ENCODE data around the gene ARHGAP6. TPM values are rescaled to one million over a fixed set of nuclear protein-coding genes. Genes with fewer than 3 reads are reported as not detected.

Gene ARHGAP6
- total and polyA plus RNA-seq, 2 of the 4 experiments (the other 2 are of a cell fraction) = 1.4 to 1.8 TPM

- Histone ChIP-seq H3K14ac (replicated peaks; ENCODE audit: low read depth, low read length) (no peak overlapping the region), H3K9me1 (ENCODE audit: insufficient read depth, low read length) (no peaks in the 10 kb centered on the region), H2BK5ac (ENCODE audit: low read depth, low read length, poor library complexity, severe bottlenecking) (no peak overlapping the region), H2BK20ac (ENCODE audit: low read depth, low read length) (no peak overlapping the region), H3K9me3 (ENCODE audit: control insufficient read depth, insufficient read depth, low read length) (no peaks in the 10 kb centered on the region), H2BK120ac (ENCODE audit: low read depth, low read length) (no peak overlapping the region), H3K18ac (ENCODE audit: low read depth, low read length) (no peak overlapping the region), H3K79me1 (ENCODE audit: low read depth in 1 of 2, low read length in 2 of 2) (no peaks in the 10 kb centered on the region), H4K8ac (ENCODE audit: low read depth in 2 of 2, low read length in 2 of 2) (no peak overlapping the region), H3K4ac (ENCODE audit: low read depth, low read length) (no peak overlapping the region), H3K9ac (ENCODE audit: low read depth, low read length) (no peak overlapping the region), H2AK5ac (ENCODE audit: low read depth, low read length) (no peak overlapping the region), H3K36me3 (ENCODE audit: control insufficient read depth, insufficient read depth, low read length) (no peaks in the 10 kb centered on the region), H3K27me3 (ENCODE audit: control insufficient read depth, insufficient read depth, low read length) (no peaks in the 10 kb centered on the region), H4K5ac (ENCODE audit: low read depth, low read length) (no peak overlapping the region), H3K27ac (ENCODE audit: insufficient read depth, low read length) (no peak overlapping the region), H3K4me2 (ENCODE audit: low read depth, low read length) (no peak overlapping the region), H2AK9ac (replicated peaks; ENCODE audit: low read depth, low read length, poor library complexity) (no peak overlapping the region), H2BK15ac (ENCODE audit: low read depth, low read length) (no peak overlapping the region), H3K4me3 (ENCODE audit: insufficient read depth, low read depth, low read length) (no peak overlapping the region), H3K56ac (ENCODE audit: extremely low read depth, insufficient read depth, low read length) (no peak overlapping the region), H4K20me1 (ENCODE audit: insufficient read depth, low read length) (no peaks in the 10 kb centered on the region), H3K23ac (ENCODE audit: low read depth, low read length) (no peak overlapping the region), H4K91ac (ENCODE audit: insufficient read depth, low read depth, low read length) (no peak overlapping the region), H3K4me1 (ENCODE audit: control insufficient read depth, insufficient read depth, low read length) (no peaks in the 10 kb centered on the region), H2AFZ (replicated peaks; ENCODE audit: low read length, poor library complexity) (no peak overlapping the region)
- CTCF ChIA-PET = no interaction called here
- dilution Hi-C loops (cut with HindIII; ENCODE audit: low sequenced_read_pairs, unreplicated experiment) (no loop called here), intact Hi-C loops (cut with micrococcal nuclease) (no loop called here), in situ Hi-C loops (cut with MboI; ENCODE audit: low sequenced_read_pairs) (no loop called here)
- BruUV-seq (replicated peaks) = no TSS peak
- TF ChIP-seq MAZ (IDR thresholded peaks at IDR 0.05; ENCODE audit: borderline replicate concordance, low read depth, low read length) = no peak
- TF ChIP-seq SMC3 (IDR thresholded peaks at IDR 0.05; ENCODE audit: low read depth, low read length) = no peak
- TF ChIP-seq RAD21 (IDR thresholded peaks at IDR 0.05; ENCODE audit: low read length) = no peak
- no peak for TF ChIP-seq FOS (IDR thresholded peaks at IDR 0.05; ENCODE audit: low read depth, low read length)
- TF ChIP-seq USF2 (IDR thresholded peaks at IDR 0.05; ENCODE audit: low read depth, low read length) = no peak
- TF ChIP-seq NFE2L2 (IDR thresholded peaks at IDR 0.05; ENCODE audit: low read depth, low read length) = no peak
- TF ChIP-seq MAFK (IDR thresholded peaks at IDR 0.05; ENCODE audit: low read depth, low read length) = no peak
- no peak for TF ChIP-seq MXI1 (IDR thresholded peaks at IDR 0.05; ENCODE audit: borderline replicate concordance, low read depth, low read length)
- TF ChIP-seq POLR2A (IDR thresholded peaks at IDR 0.05; ENCODE audit: low read depth, low read length) = no peak
- TF ChIP-seq CTCF (conservative IDR thresholded peaks at IDR 0.05; ENCODE audit: low read depth, low read length) = no peak
- TF ChIP-seq CHD1 (IDR thresholded peaks at IDR 0.05; ENCODE audit: low read depth, low read length) = no peak
- no peak for TF ChIP-seq RCOR1 (IDR thresholded peaks at IDR 0.05; ENCODE audit: insufficient replicate concordance, low read length)
- no peak for TF ChIP-seq BHLHE40 (IDR thresholded peaks at IDR 0.05; ENCODE audit: low read depth, low read length)
- no peak for TF ChIP-seq ELK1 (IDR thresholded peaks at IDR 0.05; ENCODE audit: borderline replicate concordance, low read depth, low read length)
- TF ChIP-seq RFX5 (IDR thresholded peaks at IDR 0.05; ENCODE audit: low read depth, low read length) = no peak
- TF ChIP-seq CEBPB (IDR thresholded peaks at IDR 0.05; ENCODE audit: low read depth, low read length) = no peak
- no peak for ATAC-seq (ENCODE audit: low read depth)
- no CpG with 5 or more reads among the region's 3 CpGs for WGBS, 2 experiments (ENCODE audit: extremely low coverage in 2 of 2, insufficient read length in 1 of 2)
- no peak for DNase-seq
- POLR2A ChIA-PET (ENCODE audit: unreplicated experiment) = no interaction called here
Observed at GRCh38 chrX:11647138-11647537, 18.6 kb downstream of the ARHGAP6 start.
